ENCODE measurements around the gene ACBD3.

DNA sequence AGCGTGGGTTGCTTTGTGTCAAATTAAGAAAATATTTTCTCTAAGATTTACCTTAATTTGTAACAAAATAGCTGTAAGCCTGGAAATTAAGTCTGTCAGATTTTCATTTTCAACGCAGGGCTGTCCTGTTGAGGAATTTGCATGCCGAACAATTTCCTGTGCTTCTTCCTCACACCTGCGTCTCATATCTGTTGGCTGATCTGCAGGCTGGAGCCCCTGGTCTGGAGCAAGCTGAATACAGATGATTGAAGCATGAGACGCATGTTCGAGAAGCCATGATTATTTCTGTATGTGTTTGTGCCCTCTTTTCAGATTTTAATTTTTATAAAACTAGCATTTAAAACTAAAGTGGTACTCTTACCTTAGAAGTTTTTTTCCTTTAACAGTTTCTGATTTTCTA is 46.8 kb upstream of the ACBD3 start:
- TF ChIP-seq POLR2AphosphoS5 (IDR thresholded peaks at IDR 0.05; ENCODE audit: low read depth, low read length) (no peak), POLR2A (IDR thresholded peaks at IDR 0.05; ENCODE audit: low read depth, low read length) (no peak)
